Measurements from ENCODE around the gene SCFD2. TPM values are rescaled to one million over a fixed set of nuclear protein-coding genes. Genes with fewer than 3 reads are reported as not detected.

The SCFD2 gene
- total RNA-seq, 1 experiment from 2014 or later = 8.4 TPM

GRCh38 chr4:53321151-53321983 lies 44.5 kb downstream of the SCFD2 start:
- no TSS peak for BruUV-seq (replicated peaks)
- Histone ChIP-seq H3K4me1 (ENCODE audit: insufficient read depth, low read length, poor library complexity, severe bottlenecking) (peaks cover 23% of the 10 kb centered on the region), H3K4me3 (ENCODE audit: low read depth, low read length, poor library complexity, severe bottlenecking) (no peak overlapping the region), H3K9me3 (ENCODE audit: low read depth, low read length, poor library complexity, severe bottlenecking) (no peaks in the 10 kb centered on the region), H3K27ac (ENCODE audit: low read depth, low read length, poor library complexity, severe bottlenecking) (peak overlapping the region; percentile 63), H3K36me3 (ENCODE audit: insufficient read depth, low read length, poor library complexity, severe bottlenecking) (no peaks in the 10 kb centered on the region), H3K27me3 (replicated peaks; ENCODE audit: insufficient read depth, low read depth, low read length, poor library complexity) (no peaks in the 10 kb centered on the region)
- TF ChIP-seq EZH2 (IDR thresholded peaks at IDR 0.05; ENCODE audit: borderline replicate concordance, low read depth, low read length, poor library complexity, severe bottlenecking) = no peak
- TF ChIP-seq CTCF (conservative IDR thresholded peaks at IDR 0.05; ENCODE audit: low read depth, low read length) = no peak
- intact Hi-C loops (cut with micrococcal nuclease; ENCODE audit: unreplicated experiment) = no loop called here
- ChIA-PET CTCF (interaction anchor here (0.6 to 0.8 kb wide), 2 partner anchors 41 to 912 kb away, joined by 4 to 6 read pairs; no protein-coding TSS in a partner anchor), POLR2A (ENCODE audit: low non-redundant PET) (no interaction called here)
- peak; percentile 92 for DNase-seq (ENCODE audit: low spot score)

- no peak for DNase-seq (ENCODE audit: low spot score)
- H3K27ac ChIP-seq (ENCODE audit: low read depth, low read length, poor library complexity, severe bottlenecking) = no peak overlapping the region
- ChIA-PET CTCF (no interaction called here), POLR2A (ENCODE audit: low non-redundant PET) (no interaction called here)
- H3K36me3 ChIP-seq (ENCODE audit: insufficient read depth, low read length, poor library complexity, severe bottlenecking) = no peaks in the 10 kb centered on the region
- no peaks in the 10 kb centered on the region for H3K27me3 ChIP-seq (replicated peaks; ENCODE audit: insufficient read depth, low read depth, low read length, poor library complexity)
- TF ChIP-seq CTCF (conservative IDR thresholded peaks at IDR 0.05; ENCODE audit: low read depth, low read length) = no peak
- TF ChIP-seq EZH2 (IDR thresholded peaks at IDR 0.05; ENCODE audit: borderline replicate concordance, low read depth, low read length, poor library complexity, severe bottlenecking) = no peak
- intact Hi-C loops (cut with micrococcal nuclease; ENCODE audit: unreplicated experiment) = loop anchor here (10.0 kb wide), 2 partner anchors 300 to 590 kb away; no protein-coding TSS in a partner anchor
- no peaks in the 10 kb centered on the region for H3K9me3 ChIP-seq (ENCODE audit: low read depth, low read length, poor library complexity, severe bottlenecking)
- BruUV-seq (replicated peaks) = no TSS peak
- H3K4me1 ChIP-seq (ENCODE audit: insufficient read depth, low read length, poor library complexity, severe bottlenecking) = peaks cover 25% of the 10 kb centered on the region
- no peak overlapping the region for H3K4me3 ChIP-seq (ENCODE audit: low read depth, low read length, poor library complexity, severe bottlenecking)
These were observed 50.6 kb downstream of the SCFD2 start for GRCh38 chr4:53315300-53315699.

GRCh38 chr4:53314252-53314651 lies 51.6 kb downstream of the SCFD2 start:
- intact Hi-C loops (cut with micrococcal nuclease; ENCODE audit: unreplicated experiment) = loop anchor here (5.0 to 10.0 kb wide), 3 partner anchors 299 to 918 kb away; no protein-coding TSS in a partner anchor
- Histone ChIP-seq H3K27ac (ENCODE audit: low read depth, low read length, poor library complexity, severe bottlenecking) (no peak overlapping the region), H3K9me3 (ENCODE audit: low read depth, low read length, poor library complexity, severe bottlenecking) (no peaks in the 10 kb centered on the region), H3K27me3 (replicated peaks; ENCODE audit: insufficient read depth, low read depth, low read length, poor library complexity) (no peaks in the 10 kb centered on the region), H3K36me3 (ENCODE audit: insufficient read depth, low read length, poor library complexity, severe bottlenecking) (no peaks in the 10 kb centered on the region), H3K4me3 (ENCODE audit: low read depth, low read length, poor library complexity, severe bottlenecking) (no peak overlapping the region), H3K4me1 (ENCODE audit: insufficient read depth, low read length, poor library complexity, severe bottlenecking) (peaks cover 24% of the 10 kb centered on the region)
- TF ChIP-seq EZH2 (IDR thresholded peaks at IDR 0.05; ENCODE audit: borderline replicate concordance, low read depth, low read length, poor library complexity, severe bottlenecking) (no peak), CTCF (conservative IDR thresholded peaks at IDR 0.05; ENCODE audit: low read depth, low read length) (no peak)
- ChIA-PET POLR2A (ENCODE audit: low non-redundant PET) (no interaction called here), CTCF (no interaction called here)
- no TSS peak for BruUV-seq (replicated peaks)
- no peak for DNase-seq (ENCODE audit: low spot score)

Measured in A673 (cell line).